Mesodermal cell (in vitro differentiated cells): ENCODE results near the gene MACROD2.
A peak's percentile ranks its signal among the peaks of the same experiment; 100 is the strongest.

Source experiments
- H3K27ac ChIP-seq: 2 replicates; pipeline ENCODE4 v1.7.0; 2013; ENCODE audit warnings: mild to moderate bottlenecking, low read depth, low read length, moderate library complexity; ENCODE audit not compliant: severe bottlenecking
- H3K36me3 ChIP-seq: 2 replicates; pipeline ENCODE4 v1.7.1; 2013; ENCODE audit warnings: mild to moderate bottlenecking, low read length, moderate library complexity; ENCODE audit not compliant: control insufficient read depth, insufficient read depth
- H3K4me1 ChIP-seq: one replicate; pipeline ENCODE4 v1.7.1; 2013; ENCODE audit warnings: mild to moderate bottlenecking, low read length; ENCODE audit not compliant: insufficient read depth, control insufficient read depth, poor library complexity, severe bottlenecking
- H3K4me3 ChIP-seq: 2 replicates; pipeline ENCODE4 v1.7.0; 2013; ENCODE audit warnings: low read length, control low read depth, mild to moderate bottlenecking; ENCODE audit not compliant: insufficient read depth, poor library complexity, severe bottlenecking; ENCODE audit errors: extremely low read depth
- H3K9me3 ChIP-seq: 2 replicates; pipeline ENCODE4 v1.7.1; 2013; ENCODE audit warnings: mild to moderate bottlenecking, low read length, moderate library complexity; ENCODE audit not compliant: control insufficient read depth
- WGBS, 2 experiments: methylation state at CpG; one replicate each; pipeline ENCODE4 v1.1.5; 2013; ENCODE audit warnings: missing lambda C conversion rate in 2 of 2; ENCODE audit not compliant: insufficient coverage in 2 of 2; 5-methylcytosine and 5-hydroxymethylcytosine counted together

The MACROD2 gene

DNA sequence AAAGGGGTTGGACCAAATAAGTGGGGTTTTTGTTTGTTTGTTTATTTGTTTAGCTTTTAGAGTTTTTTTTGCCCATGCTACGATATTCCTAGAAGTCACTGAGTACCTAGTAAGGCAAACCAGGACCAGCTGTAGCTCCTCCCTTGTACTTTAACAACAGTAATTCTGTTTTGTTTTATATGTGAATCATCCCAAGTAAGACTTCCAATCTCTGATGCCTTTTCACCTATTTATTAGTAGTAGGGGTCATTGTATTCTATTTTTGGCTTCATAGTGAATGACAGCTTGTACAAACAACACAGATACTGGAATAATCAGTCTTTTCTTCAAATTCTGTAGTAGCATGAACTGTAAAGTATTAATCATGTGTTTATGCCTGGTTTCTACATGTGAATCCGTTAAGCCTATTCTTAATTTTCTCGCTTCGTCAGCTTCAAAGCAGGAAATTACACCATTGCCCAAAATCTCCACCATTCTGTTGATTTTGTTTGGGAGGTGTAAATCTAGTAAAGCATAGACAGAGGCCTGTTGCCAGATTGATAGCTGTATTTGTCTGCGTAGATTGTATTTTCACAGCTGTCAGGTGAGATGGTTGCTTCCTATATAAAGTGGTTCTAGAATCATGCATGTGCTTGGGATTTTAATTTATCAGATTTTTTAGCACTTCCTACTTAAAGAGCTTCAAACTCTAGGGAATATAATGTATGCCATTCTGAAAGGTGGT, 493.6 kb downstream of the MACROD2 start:
- no peaks in the 10 kb centered on the region for H3K36me3 ChIP-seq
- no peaks in the 10 kb centered on the region for H3K4me1 ChIP-seq
- H3K4me3 ChIP-seq, result no peak overlapping the region
- no peaks in the 10 kb centered on the region for H3K9me3 ChIP-seq
- no peak overlapping the region for H3K27ac ChIP-seq
- WGBS, 2 experiments, result no CpG with 5 or more reads among the region's 5 CpGs

DNA sequence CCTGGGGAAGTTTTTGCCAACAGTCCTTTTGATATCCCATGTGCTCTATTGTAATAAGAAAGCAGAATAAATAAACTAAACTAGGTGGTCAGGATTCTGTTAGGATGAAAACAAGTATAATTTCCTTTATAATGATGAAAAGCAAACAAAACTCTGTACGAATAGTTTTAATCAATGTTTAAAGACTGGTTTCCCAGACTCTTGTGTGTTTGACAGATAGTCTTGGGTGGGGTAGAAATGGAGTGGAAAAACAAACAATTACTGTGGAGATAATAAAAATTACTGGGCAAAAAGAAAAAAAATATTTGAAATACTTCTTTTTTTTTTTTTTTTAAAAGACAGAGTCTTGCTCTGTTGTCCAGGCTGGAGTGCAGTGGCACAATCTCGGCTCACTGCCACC, 494.2 kb downstream of the MACROD2 start:
- Histone ChIP-seq H3K9me3 (no peaks in the 10 kb centered on the region), H3K27ac (no peak overlapping the region), H3K4me3 (no peak overlapping the region), H3K36me3 (no peaks in the 10 kb centered on the region), H3K4me1 (no peaks in the 10 kb centered on the region)
- WGBS, 2 experiments, result no CpG with 5 or more reads among the region's 2 CpGs

DNA sequence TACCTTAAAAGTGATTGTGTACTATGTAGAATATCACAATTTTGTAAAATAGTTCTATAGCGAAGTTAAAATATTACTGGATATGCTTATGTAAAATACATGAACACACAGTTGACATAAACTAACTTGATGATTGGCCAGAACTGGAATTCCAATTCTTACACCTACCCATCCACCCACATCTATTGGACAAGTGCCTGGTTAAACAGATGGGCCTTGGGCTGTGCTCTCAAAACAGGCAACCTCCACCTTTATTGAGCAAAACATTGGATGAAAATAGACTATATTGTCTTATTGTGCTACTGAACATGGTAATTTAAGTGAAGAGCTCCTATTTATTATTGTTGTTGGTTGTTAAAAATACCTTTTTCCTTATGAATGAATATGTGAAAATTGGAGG, 496.1 kb downstream of the MACROD2 start:
- no peak overlapping the region for H3K4me3 ChIP-seq
- no peaks in the 10 kb centered on the region for H3K4me1 ChIP-seq
- H3K9me3 ChIP-seq, result no peaks in the 10 kb centered on the region
- WGBS, 2 experiments, result no CpG with 5 or more reads among the region's 1 CpG
- H3K27ac ChIP-seq, result no peak overlapping the region
- no peaks in the 10 kb centered on the region for H3K36me3 ChIP-seq

DNA sequence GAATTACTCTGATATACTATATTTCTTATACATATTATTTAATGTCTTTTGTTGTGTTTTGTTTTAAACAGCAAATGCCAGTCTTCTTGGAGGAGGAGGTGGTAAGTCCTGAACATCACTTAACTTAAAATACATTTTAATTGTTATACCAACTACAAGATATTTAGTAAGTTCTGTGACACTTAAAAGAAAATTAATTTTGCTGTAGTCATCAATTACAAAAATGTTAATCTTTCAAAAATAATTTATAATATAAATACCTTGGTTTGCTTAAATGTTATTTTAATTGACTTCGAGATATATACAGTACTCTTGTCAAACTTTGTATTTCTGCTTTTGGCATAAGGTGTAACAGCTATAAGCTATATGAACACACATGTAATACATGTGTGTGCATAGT, 498.1 kb downstream of the MACROD2 start:
- H3K4me3 ChIP-seq, result no peak overlapping the region
- no peaks in the 10 kb centered on the region for H3K4me1 ChIP-seq
- H3K9me3 ChIP-seq, result no peaks in the 10 kb centered on the region
- no CpG with 5 or more reads among the region's 1 CpG for WGBS, 2 experiments
- H3K36me3 ChIP-seq, result no peaks in the 10 kb centered on the region
- no peak overlapping the region for H3K27ac ChIP-seq

DNA sequence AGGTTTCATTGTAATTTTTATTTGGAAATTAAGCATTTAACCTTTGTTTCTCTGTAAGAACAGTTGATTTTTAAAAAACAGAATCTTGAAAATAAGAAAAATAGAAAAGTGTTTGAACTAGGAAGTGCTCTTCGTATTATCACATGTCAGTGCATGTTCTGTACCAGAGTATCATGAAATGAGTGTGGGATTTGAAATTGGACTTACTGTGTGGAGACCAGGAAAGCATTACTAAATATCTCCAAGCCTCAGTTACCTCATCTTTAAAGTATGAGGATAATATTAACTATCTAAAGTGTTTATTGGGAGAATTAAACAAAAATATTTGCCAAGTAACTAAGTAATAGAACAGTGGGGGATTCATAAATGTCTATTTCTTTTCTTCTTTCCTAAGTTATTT, 499.0 kb downstream of the MACROD2 start:
- Histone ChIP-seq H3K9me3 (no peaks in the 10 kb centered on the region), H3K27ac (no peak overlapping the region), H3K36me3 (no peaks in the 10 kb centered on the region), H3K4me1 (peaks cover 3% of the 10 kb centered on the region), H3K4me3 (no peak overlapping the region)
- WGBS, 2 experiments, result no CpG with 5 or more reads among the region's 1 CpG

DNA sequence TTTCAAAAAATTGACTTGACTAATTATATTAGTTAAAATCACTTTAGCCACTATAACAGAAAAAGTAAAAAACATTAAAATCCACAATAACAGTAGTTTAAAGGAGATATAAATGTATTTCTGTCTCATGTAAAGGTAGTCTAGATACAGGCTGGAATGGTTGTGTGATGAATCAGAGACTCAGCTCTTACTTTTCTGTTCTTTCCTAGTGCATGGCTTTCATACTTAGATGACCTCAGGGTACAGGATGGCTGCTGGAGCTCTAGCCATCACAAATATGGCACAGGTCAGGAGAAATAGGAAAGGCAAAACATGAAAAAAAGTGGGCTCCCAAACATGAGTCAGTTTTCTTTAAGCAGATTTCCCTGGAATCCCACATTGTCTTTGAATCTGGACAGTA, 499.8 kb downstream of the MACROD2 start:
- no peak overlapping the region for H3K27ac ChIP-seq
- H3K9me3 ChIP-seq, result no peaks in the 10 kb centered on the region
- peaks cover 3% of the 10 kb centered on the region for H3K4me1 ChIP-seq
- no peak overlapping the region for H3K4me3 ChIP-seq
- no peaks in the 10 kb centered on the region for H3K36me3 ChIP-seq

DNA sequence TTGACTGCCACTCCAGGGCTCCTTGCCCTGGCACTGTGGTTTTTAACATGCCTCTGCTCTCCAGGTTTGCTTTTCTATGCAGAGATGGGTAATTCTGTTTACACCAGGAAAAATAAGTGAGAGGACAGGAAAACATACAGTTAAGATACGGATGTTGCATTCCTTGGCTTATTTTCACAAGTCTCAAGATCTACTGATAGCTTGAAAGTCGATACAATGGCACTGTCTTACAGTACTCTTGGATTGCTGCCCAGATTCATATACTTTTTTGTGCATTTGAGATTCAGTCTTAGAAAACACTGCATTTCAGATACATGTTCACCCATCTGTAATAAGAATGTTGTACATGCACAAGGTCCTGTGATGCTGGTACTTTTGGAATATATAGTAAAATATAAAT, 501.7 kb downstream of the MACROD2 start:
- Histone ChIP-seq H3K36me3 (no peaks in the 10 kb centered on the region), H3K9me3 (no peaks in the 10 kb centered on the region), H3K4me3 (no peak overlapping the region), H3K4me1 (peaks cover 3% of the 10 kb centered on the region), H3K27ac (no peak overlapping the region)
- WGBS, 2 experiments, result 95 to 100% methylated on average over 2 of the region's 2 CpGs

DNA sequence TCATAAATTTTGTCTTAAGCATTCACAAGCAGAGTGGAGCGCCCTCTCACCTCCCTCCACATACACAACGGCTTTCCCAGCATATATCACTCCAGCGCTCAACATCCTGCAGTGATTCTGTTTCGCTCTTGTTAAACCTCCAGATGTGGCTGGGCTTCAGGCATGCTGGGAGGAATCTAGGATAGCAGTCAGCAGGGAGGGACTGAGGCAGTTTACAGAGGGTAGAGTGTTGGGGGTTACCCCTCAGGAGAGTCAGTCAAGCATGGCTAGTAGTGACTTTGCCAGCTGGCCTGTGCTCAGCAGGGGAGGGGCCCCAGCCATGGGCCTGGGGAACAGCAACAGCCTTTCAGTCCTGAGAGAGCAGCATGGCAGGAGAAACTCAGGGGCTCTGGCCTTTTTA, 503.5 kb downstream of the MACROD2 start:
- no peaks in the 10 kb centered on the region for H3K36me3 ChIP-seq
- no peak overlapping the region for H3K27ac ChIP-seq
- H3K4me1 ChIP-seq, result peaks cover 3% of the 10 kb centered on the region
- WGBS, 2 experiments, result 80 to 93% methylated on average over 1 to 3 of the region's 4 CpGs
- no peaks in the 10 kb centered on the region for H3K9me3 ChIP-seq
- H3K4me3 ChIP-seq, result no peak overlapping the region

DNA sequence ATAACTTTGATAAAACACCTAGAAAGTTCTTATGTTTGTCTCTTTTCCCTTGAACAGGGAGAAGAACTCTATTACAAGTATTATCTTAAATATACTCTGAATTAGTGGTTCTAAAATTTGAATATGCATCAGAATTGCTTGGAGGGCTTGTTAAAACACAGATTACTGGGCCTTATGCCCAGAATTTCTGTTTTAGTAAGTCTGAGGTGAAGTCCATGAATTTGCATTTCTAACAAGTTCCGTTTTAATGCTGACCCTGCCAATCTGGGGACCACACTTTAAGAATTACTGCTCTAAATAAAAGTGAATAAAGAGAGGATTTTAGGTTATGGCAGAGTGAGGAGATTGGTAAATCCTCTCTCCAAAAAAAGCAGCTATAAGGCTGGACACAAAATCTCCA, 510.2 kb downstream of the MACROD2 start:
- Histone ChIP-seq H3K4me3 (no peak overlapping the region), H3K9me3 (peaks cover 3% of the 10 kb centered on the region), H3K4me1 (no peaks in the 10 kb centered on the region), H3K36me3 (no peaks in the 10 kb centered on the region), H3K27ac (no peak overlapping the region)
- WGBS, 2 experiments, result no CpG with 5 or more reads among the region's 1 CpG

DNA sequence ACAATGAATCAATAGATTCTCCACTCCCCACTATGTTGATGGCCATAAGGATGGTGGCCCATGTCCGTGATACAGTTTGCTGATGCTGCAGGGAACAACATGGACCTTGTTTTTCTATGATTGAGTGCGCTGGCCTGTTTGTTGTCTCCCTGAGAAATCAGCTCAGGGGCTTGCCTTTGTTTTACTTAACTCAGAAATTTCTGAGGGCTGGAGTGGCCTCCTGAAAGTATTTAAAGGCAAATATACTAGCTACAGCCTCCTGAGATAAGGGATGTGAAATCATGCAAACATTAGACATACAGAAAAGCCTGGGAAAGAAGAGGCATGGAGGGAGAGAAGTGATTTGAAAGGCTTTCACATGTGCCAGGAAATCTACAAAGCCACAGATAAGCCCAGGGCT, 512.4 kb downstream of the MACROD2 start:
- WGBS, 2 experiments, result 67 to 90% methylated on average over 1 to 2 of the region's 2 CpGs
- no peaks in the 10 kb centered on the region for H3K36me3 ChIP-seq
- peaks cover 3% of the 10 kb centered on the region for H3K9me3 ChIP-seq
- no peak overlapping the region for H3K4me3 ChIP-seq
- peak overlapping the region; percentile 80 for H3K27ac ChIP-seq
- no peaks in the 10 kb centered on the region for H3K4me1 ChIP-seq

DNA sequence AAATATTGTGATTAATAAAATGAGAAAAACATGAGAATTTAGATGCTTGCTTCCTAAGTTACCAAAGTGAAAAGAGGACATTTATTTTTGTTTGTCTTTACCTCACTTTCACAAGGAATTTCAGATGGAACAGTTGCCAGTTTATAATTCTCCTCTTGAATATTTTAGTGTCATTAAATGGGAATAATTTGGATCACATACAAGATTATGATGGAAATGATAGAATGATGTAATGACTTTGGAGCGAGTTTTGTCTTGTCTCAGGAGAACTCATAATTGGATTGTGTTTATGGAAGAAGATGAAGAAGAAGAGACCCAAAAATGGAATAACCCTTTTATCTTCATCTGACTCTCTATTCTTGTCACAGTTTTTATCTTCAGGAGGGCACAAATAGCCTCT, 515.0 kb downstream of the MACROD2 start:
- Histone ChIP-seq H3K4me3 (no peak overlapping the region), H3K36me3 (no peaks in the 10 kb centered on the region), H3K9me3 (peaks cover 3% of the 10 kb centered on the region), H3K27ac (no peak overlapping the region), H3K4me1 (no peaks in the 10 kb centered on the region)
- WGBS, 2 experiments, result no CpG with 5 or more reads among the region's 1 CpG
